ENCODE data around the gene SYT3.
"Not testable (repeated sequence)": the region's sequence is repeated elsewhere in the genome, so short reads cannot be mapped to it uniquely, and the experiment has no call there.

The SYT3 gene

GRCh38 chr19:50602935-50603334 lies 36.7 kb downstream of the SYT3 start:
- no peak for DNase-seq (ENCODE audit: low spot score)

GRCh38 chr19:50602496-50602895 lies 37.2 kb downstream of the SYT3 start:
- DNase-seq (ENCODE audit: low spot score) = no peak

- no peak for DNase-seq (ENCODE audit: low spot score)
Measured at GRCh38 chr19:50602089-50602422, 37.6 kb downstream of the SYT3 start.

- no peak for DNase-seq (ENCODE audit: low spot score)
Measured at GRCh38 chr19:50601407-50602088, 38.1 kb downstream of the SYT3 start.

- no peak for DNase-seq (ENCODE audit: low spot score)
Measured at GRCh38 chr19:50599427-50599826, 40.3 kb downstream of the SYT3 start.

GRCh38 chr19:50590191-50590590 lies 49.5 kb downstream of the SYT3 start:
- DNase-seq (ENCODE audit: low spot score) = no peak

- not testable (repeated sequence) for DNase-seq (ENCODE audit: low spot score)
Measured at GRCh38 chr19:50581795-50582660, 57.7 kb downstream of the SYT3 start.

GRCh38 chr19:50580970-50581634 lies 58.6 kb downstream of the SYT3 start:
- no peak for DNase-seq (ENCODE audit: low spot score)

GRCh38 chr19:50580240-50580639 lies 59.4 kb downstream of the SYT3 start:
- no peak for DNase-seq (ENCODE audit: low spot score)

GRCh38 chr19:50576769-50577168 lies 62.9 kb downstream of the SYT3 start:
- DNase-seq (ENCODE audit: low spot score) = not testable (repeated sequence)

GRCh38 chr19:50573741-50574461 lies 65.8 kb downstream of the SYT3 start:
- no peak for DNase-seq (ENCODE audit: low spot score)

Data from HuH-7.5 (cell line).